Loucy (cell line): Measurements from ENCODE around the gene FAM47B.

ENCODE experiments used
- H2AFZ ChIP-seq: fragments of 200-600 bp; sonication (generic); 2 replicates; pipeline ENCODE4 v1.6.0; 2016; ENCODE audit warnings: antibody characterized with exemption, mild to moderate bottlenecking, low read length, moderate library complexity
- H3F3A ChIP-seq: fragments of 200-600 bp; 2 replicates; pipeline ENCODE4 v1.6.0; 2016; ENCODE audit warnings: antibody characterized with exemption, low read depth, mild to moderate bottlenecking
- H3K27me3 ChIP-seq: fragments of 200-600 bp; sonication (generic); 2 replicates; pipeline ENCODE4 v1.6.1; 2014; ENCODE audit warnings: low read length, mild to moderate bottlenecking; ENCODE audit not compliant: insufficient read depth, poor library complexity, severe bottlenecking
- H3K36me3 ChIP-seq: fragments of 200-600 bp; sonication (generic); 2 replicates; pipeline ENCODE4 v1.6.1; 2016; ENCODE audit warnings: low read length; ENCODE audit not compliant: insufficient read depth
- H3K4me1 ChIP-seq: fragments of 200-600 bp; sonication (generic); 2 replicates; pipeline ENCODE4 v1.5.1; 2014; ENCODE audit warnings: low read length, mild to moderate bottlenecking; ENCODE audit not compliant: insufficient read depth, poor library complexity, severe bottlenecking
- H3K4me2 ChIP-seq: fragments of 200-600 bp; sonication (generic); 2 replicates; pipeline ENCODE4 v1.6.0; 2014; ENCODE audit warnings: antibody characterized with exemption, low read length, low read depth, mild to moderate bottlenecking; ENCODE audit not compliant: poor library complexity, severe bottlenecking
- H3K4me3 ChIP-seq: fragments of 200-600 bp; sonication (generic); 2 replicates; pipeline ENCODE4 v1.5.1; 2014; ENCODE audit warnings: low read length, mild to moderate bottlenecking, mixed read lengths; ENCODE audit not compliant: poor library complexity, severe bottlenecking
- H3K79me2 ChIP-seq: fragments of 200-600 bp; sonication (generic); 2 replicates; pipeline ENCODE4 v1.6.1; 2014; ENCODE audit warnings: low read length; ENCODE audit not compliant: insufficient read depth
- H3K9ac ChIP-seq: fragments of 200-600 bp; sonication (generic); 2 replicates; pipeline ENCODE4 v1.6.0; 2014; ENCODE audit warnings: mild to moderate bottlenecking, low read depth, low read length, moderate library complexity; ENCODE audit not compliant: poor library complexity, severe bottlenecking
- H3K9me2 ChIP-seq: fragments of 200-600 bp; sonication (generic); replicated peaks from 2 replicates; pipeline ENCODE4 v1.6.1; 2016; ENCODE audit warnings: low read depth, low read length, mixed read lengths
- H3K9me3 ChIP-seq: fragments of 200-600 bp; sonication (generic); 2 replicates; pipeline ENCODE4 v1.6.1; 2014; ENCODE audit warnings: mild to moderate bottlenecking, antibody characterized with exemption, low read length, low read depth; ENCODE audit not compliant: insufficient read depth
- H4K20me1 ChIP-seq: fragments of 200-600 bp; sonication (generic); 2 replicates; pipeline ENCODE4 v1.6.0; 2014; ENCODE audit warnings: antibody characterized with exemption, low read length, mild to moderate bottlenecking; ENCODE audit not compliant: insufficient read depth, poor library complexity, severe bottlenecking
- EZH2phosphoT487 ChIP-seq: fragments of 200-600 bp; IDR thresholded peaks from 2 replicates; pipeline ENCODE4 v1.6.1; 2018; ENCODE audit warnings: antibody characterized with exemption, mild to moderate bottlenecking, moderate library complexity, borderline replicate concordance
- TF ChIP-seq, protein P1 (sequence below): fragments of 200-600 bp; sonication (generic); conservative IDR thresholded peaks from 2 replicates; pipeline ENCODE4 v1.5.1; 2014; ENCODE audit warnings: mild to moderate bottlenecking, antibody characterized with exemption, low read length

FAM47B gene

DNA sequence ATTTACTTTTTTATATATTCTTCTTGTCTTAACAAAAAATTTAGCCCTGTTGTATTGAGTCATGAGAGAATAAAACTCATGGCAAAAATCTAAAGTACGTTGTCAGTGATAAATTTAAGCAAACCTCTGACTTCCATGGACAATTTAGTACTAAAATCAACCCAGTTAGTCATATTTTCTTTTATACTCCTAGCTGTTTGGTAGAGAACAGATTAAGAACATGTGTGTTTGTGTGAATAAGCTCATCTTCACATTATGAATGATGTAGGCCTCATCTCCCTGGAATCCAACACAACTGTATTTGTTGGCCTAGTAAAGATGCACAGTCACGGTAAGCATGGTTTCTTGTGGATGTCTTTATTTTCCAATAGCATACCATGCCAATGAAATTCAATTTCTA, 40.8 kb upstream of the FAM47B start:
- TF ChIP-seq, protein P1, sequence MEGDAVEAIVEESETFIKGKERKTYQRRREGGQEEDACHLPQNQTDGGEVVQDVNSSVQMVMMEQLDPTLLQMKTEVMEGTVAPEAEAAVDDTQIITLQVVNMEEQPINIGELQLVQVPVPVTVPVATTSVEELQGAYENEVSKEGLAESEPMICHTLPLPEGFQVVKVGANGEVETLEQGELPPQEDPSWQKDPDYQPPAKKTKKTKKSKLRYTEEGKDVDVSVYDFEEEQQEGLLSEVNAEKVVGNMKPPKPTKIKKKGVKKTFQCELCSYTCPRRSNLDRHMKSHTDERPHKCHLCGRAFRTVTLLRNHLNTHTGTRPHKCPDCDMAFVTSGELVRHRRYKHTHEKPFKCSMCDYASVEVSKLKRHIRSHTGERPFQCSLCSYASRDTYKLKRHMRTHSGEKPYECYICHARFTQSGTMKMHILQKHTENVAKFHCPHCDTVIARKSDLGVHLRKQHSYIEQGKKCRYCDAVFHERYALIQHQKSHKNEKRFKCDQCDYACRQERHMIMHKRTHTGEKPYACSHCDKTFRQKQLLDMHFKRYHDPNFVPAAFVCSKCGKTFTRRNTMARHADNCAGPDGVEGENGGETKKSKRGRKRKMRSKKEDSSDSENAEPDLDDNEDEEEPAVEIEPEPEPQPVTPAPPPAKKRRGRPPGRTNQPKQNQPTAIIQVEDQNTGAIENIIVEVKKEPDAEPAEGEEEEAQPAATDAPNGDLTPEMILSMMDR = no peak
- no peak for TF ChIP-seq EZH2phosphoT487
- H3K9me2 ChIP-seq = no peaks in the 10 kb centered on the region
- H3K4me3 ChIP-seq = no peak overlapping the region

DNA sequence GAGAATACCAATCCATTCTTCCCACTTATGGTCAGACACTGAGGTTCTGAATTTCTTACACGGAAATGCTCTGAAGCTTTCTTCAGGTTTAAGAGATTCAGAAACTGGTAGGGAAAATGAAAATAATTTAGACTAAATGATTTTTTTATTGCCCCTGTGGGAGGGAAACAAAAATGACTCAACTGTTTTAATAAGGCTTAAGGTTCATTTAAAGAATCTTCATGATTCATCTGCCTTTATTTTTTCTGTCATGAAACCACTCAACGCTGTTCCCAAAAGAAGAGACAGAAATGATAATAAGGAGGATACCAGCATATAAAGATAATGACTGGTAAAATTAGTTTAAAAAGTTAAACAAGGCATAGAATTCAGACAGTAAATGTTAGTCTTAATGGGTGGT, 39.3 kb upstream of the FAM47B start:
- Histone ChIP-seq H3F3A (no peaks in the 10 kb centered on the region), H3K4me3 (no peak overlapping the region), H3K27me3 (no peaks in the 10 kb centered on the region), H3K9me3 (no peaks in the 10 kb centered on the region), H3K79me2 (no peaks in the 10 kb centered on the region), H3K9ac (no peak overlapping the region), H2AFZ (no peak overlapping the region), H3K4me1 (no peaks in the 10 kb centered on the region), H3K9me2 (no peaks in the 10 kb centered on the region), H4K20me1 (no peaks in the 10 kb centered on the region), H3K36me3 (no peaks in the 10 kb centered on the region), H3K4me2 (no peak overlapping the region)
- TF ChIP-seq, protein P1 = no peak
- no peak for TF ChIP-seq EZH2phosphoT487

More for the DNA sequence above, 40.8 kb upstream of the FAM47B start:
- Histone ChIP-seq H3K27me3 (no peaks in the 10 kb centered on the region), H4K20me1 (no peaks in the 10 kb centered on the region), H3F3A (no peaks in the 10 kb centered on the region), H3K4me2 (no peak overlapping the region), H3K9ac (no peak overlapping the region), H3K36me3 (no peaks in the 10 kb centered on the region), H3K79me2 (no peaks in the 10 kb centered on the region), H2AFZ (no peak overlapping the region), H3K4me1 (no peaks in the 10 kb centered on the region), H3K9me3 (no peaks in the 10 kb centered on the region)

DNA sequence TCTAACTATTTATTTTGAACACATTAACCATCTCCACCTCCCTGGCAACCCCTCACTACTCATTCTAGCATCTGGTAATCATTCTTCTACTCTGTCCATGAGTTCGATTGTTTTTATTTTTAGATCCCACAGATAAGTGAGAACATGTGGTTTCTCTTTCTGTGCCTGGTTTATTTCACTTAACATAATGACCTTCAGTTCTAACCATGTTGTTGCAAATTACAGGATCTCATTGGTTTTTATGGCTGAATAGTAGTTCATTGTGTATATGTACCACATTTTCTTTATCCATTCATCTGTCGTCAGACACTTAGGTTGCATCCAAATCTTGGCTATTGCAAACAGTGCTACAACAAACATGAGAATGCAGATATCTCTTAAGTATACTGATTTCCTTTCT, 33.4 kb upstream of the FAM47B start:
- no peaks in the 10 kb centered on the region for H3K36me3 ChIP-seq
- no peak overlapping the region for H3K9ac ChIP-seq

More for the DNA sequence above, 33.4 kb upstream of the FAM47B start:
- Histone ChIP-seq H3K79me2 (no peaks in the 10 kb centered on the region), H3K4me1 (no peaks in the 10 kb centered on the region), H3K9me2 (no peaks in the 10 kb centered on the region), H3K4me2 (no peak overlapping the region), H2AFZ (no peak overlapping the region), H3K9me3 (no peaks in the 10 kb centered on the region), H3K4me3 (no peak overlapping the region), H3F3A (no peaks in the 10 kb centered on the region), H4K20me1 (no peaks in the 10 kb centered on the region), H3K27me3 (no peaks in the 10 kb centered on the region)
- TF ChIP-seq, protein P1 = no peak
- no peak for TF ChIP-seq EZH2phosphoT487
